HK-2 (cell line): Measurements from ENCODE around the gene CTDSP2.
A peak's percentile ranks its signal among the peaks of the same experiment; 100 is the strongest.
"Not testable (repeated sequence)": the region's sequence is repeated elsewhere in the genome, so short reads cannot be mapped to it uniquely, and the experiment has no call there.

Experiments
- DNase-seq: peaks from one replicate; pipeline ENCODE4 v3.0.0-alpha.2; 2018; ENCODE audit not compliant: unreplicated experiment

CTDSP2 gene

GRCh38 chr12:57846577-57847319 is at the start of gene CTDSP2:
Gene CTDSP2, minus strand, starts transcription at chr12:57846729. Its CDS starts 294 bp downstream, at chr12:57846435.
- peak; percentile 96 for DNase-seq

GRCh38 chr12:57896115-57896433 is 49.5 kb upstream of the CTDSP2 start:
- no peak for DNase-seq

- DNase-seq = no peak
These were observed 49.0 kb upstream of the CTDSP2 start for GRCh38 chr12:57895389-57896114.

- DNase-seq = no peak
These were observed 48.1 kb upstream of the CTDSP2 start for GRCh38 chr12:57894399-57895292.

- peak; percentile 56 for DNase-seq
These were observed 47.2 kb upstream of the CTDSP2 start for GRCh38 chr12:57893431-57894353.

GRCh38 chr12:57892232-57892972 is 45.9 kb upstream of the CTDSP2 start:
- DNase-seq = no peak

GRCh38 chr12:57891542-57892228 is 45.2 kb upstream of the CTDSP2 start:
- DNase-seq = no peak

GRCh38 chr12:57890191-57891115 is 43.9 kb upstream of the CTDSP2 start:
- DNase-seq = no peak

- no peak for DNase-seq
These were observed 43.0 kb upstream of the CTDSP2 start for GRCh38 chr12:57889500-57889989.

GRCh38 chr12:57888409-57889157 is 42.1 kb upstream of the CTDSP2 start:
- no peak for DNase-seq

GRCh38 chr12:57887631-57888408 is 41.3 kb upstream of the CTDSP2 start:
- DNase-seq = no peak

GRCh38 chr12:57886964-57887363 is 40.4 kb upstream of the CTDSP2 start:
- DNase-seq = not testable (repeated sequence)

GRCh38 chr12:57886542-57886941 is 40.0 kb upstream of the CTDSP2 start:
- DNase-seq = no peak

GRCh38 chr12:57885207-57885606 is 38.7 kb upstream of the CTDSP2 start:
- DNase-seq = no peak

- DNase-seq = no peak
These were observed 37.2 kb upstream of the CTDSP2 start for GRCh38 chr12:57883700-57884099.

GRCh38 chr12:57883057-57883456 is 36.5 kb upstream of the CTDSP2 start:
- DNase-seq = no peak

- no peak for DNase-seq
These were observed 36.0 kb upstream of the CTDSP2 start for GRCh38 chr12:57882575-57882974.
